Epidermal melanocyte (primary cell): ENCODE measurements around the gene WDCP.
A peak's percentile ranks its signal among the peaks of the same experiment; 100 is the strongest.
"Not testable (repeated sequence)": the region's sequence is repeated elsewhere in the genome, so short reads cannot be mapped to it uniquely, and the experiment has no call there.

Experiments
- DNase-seq: peaks from one replicate; pipeline ENCODE4 v3.0.0; 2011; ENCODE audit warnings: low spot score; ENCODE audit not compliant: insufficient read length

WDCP gene, protein sequence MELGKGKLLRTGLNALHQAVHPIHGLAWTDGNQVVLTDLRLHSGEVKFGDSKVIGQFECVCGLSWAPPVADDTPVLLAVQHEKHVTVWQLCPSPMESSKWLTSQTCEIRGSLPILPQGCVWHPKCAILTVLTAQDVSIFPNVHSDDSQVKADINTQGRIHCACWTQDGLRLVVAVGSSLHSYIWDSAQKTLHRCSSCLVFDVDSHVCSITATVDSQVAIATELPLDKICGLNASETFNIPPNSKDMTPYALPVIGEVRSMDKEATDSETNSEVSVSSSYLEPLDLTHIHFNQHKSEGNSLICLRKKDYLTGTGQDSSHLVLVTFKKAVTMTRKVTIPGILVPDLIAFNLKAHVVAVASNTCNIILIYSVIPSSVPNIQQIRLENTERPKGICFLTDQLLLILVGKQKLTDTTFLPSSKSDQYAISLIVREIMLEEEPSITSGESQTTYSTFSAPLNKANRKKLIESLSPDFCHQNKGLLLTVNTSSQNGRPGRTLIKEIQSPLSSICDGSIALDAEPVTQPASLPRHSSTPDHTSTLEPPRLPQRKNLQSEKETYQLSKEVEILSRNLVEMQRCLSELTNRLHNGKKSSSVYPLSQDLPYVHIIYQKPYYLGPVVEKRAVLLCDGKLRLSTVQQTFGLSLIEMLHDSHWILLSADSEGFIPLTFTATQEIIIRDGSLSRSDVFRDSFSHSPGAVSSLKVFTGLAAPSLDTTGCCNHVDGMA

DNA sequence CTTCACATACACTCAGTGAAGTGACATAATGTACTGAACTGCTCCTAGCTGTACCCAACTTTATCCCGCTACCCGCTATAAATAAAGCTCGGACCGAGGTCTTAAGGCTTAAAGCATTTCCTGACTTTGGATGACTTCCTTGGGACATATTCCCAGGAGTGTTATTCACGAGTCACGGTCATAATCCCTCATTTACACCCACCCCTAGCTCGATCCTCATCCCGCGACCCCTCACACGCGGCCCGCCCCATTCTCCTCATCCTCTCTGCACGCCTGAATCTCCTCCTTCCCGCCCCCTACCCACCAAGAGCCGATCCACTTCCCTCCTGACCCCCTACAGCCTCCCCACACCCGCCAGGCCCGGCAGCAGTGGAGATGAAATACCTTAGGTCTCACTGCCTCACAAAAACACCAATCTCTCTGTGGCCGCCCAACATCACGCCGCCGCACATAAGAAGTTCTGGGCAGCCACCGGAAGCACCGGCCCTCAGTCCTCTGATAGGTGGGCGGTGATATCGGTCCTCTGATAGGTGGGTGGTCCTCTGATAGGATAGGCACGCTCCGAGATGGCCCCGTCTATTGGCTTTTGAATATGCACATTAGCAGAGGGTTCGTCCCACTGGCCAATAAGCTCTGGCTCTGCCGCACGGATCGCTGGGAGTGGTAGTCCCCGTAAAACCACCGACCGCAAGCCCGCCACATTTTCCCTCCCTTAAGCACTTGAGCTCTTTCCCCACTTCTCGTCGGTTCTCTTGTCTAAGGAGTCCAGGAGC, at the start of gene WDCP:
WDCP (minus strand) TSS at position 462 of the 773 bp plus-strand sequence. CDS start 7,897 bp downstream, outside the sequence.
- DNase-seq = peak; percentile 74

DNA sequence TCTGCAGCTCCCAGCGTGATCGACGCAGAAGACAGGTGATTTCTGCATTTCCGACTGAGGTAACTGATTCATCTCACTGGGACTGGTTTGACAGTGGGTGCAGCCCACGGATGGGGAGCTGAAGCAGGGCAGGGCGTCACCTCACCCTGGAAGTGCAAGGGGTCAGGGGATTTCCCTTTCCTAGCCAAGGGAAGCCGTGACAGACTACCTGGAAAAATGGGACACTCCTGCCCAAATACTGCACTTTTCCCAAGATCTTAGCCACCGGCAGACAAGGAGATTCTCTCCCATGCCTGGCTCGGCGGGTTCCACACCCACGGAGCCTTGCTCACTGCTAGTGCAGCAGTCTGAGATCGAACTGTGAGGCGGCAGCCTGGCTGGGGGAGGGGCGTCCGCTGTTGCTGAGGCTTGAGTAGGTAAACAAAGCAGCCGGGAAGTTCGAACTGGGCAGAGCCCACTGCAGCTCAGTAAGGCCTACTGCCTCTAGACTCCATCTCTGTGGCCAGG, 48.0 kb upstream of the WDCP start:
- DNase-seq = not testable (repeated sequence)

DNA sequence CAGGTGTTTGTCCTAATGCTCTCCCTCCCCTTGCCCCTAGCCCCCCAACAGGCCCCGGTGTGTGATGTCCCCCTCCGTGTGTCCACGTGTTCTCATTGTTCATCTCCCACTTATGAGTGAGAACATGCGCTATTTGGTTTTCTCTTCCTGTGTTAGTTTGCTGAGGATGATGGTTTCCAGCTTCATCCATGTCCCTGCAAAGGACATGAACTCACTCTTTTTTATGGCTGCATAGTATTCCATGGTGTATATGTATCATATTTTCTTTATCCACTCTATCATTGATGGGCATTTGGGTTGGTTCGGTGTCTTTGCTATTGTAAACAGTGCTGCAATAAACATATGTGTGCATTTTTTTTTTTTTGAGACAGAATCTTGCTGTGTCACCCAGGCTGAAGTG, 46.1 kb upstream of the WDCP start:
- not testable (repeated sequence) for DNase-seq

DNA sequence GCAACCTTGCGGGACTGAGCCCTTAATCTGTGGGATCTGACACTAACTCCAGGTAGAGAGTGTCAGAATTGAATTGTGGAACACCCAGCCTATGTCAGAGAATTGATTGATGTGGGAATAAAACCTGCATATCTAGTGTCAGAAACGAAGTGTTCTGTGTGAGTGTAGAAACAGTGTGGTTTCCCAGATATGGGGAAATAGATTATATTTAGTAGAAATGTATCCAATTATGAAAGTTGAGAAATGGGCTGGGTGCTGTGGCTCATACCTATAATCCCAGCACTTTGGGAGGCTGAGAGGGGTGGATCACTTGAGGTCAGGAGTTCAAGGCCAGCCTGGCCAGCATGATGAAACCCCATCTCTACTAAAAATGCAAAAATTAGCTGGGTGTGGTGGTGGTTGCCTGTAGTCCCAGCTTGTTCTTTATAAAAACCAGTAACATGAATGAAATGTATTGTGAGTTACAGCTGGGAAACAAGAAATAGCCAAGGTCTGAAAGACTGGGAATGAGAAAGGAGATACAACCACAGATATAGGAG, 41.7 kb upstream of the WDCP start:
- DNase-seq = no peak

DNA sequence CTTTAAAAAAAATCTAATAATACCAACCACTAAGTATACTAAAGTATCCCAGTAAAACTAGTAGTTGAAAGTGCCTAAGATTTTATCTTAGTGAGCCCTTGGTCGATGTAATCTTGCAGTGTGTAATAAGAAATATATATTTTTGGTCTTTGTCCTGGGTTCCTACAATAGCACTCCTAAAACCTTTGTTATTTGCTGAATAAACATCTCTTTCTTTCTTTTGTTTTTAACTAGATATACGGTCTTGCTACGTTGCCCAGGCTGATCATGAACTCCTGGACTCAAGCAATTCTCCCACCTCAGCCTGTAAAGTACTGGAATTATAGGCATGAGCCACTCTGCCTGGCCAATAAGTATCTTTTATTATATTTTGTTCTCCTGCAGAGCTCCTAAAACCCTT, 39.8 kb upstream of the WDCP start:
- DNase-seq = no peak

DNA sequence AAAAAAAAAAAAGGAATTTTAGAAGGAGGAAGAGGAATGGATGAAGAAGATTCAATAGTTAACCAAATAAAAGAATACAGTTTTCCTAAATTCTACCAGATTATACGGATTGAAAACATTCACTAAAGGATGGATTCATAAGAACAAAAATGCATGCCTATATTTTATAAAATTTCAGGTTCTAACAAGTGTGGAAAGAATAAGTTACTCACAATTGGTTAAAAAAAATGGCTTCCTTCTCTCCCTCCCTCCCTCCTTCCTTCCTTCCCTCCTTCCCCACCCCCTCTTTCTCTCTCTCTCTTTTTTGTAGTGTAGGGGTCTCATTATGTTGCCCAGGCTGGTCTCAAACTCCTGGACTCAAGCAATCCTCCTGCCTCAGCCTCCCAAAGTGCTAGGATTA, 39.0 kb upstream of the WDCP start:
- DNase-seq = no peak

DNA sequence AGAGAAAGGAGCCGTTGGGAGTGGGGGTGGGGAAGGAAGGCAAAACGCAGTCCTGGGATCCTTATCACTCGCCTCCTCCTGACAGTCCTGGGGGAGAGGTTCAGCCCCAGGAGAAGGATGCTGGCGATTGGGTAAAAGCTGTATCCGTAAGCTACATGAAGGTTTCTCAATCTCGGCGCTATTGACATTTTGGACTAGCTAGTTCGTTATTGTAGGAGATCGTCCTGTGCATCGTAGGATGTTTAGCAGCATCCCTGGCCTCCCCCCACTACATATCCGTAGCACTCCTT, 38.0 kb upstream of the WDCP start:
- DNase-seq = no peak

DNA sequence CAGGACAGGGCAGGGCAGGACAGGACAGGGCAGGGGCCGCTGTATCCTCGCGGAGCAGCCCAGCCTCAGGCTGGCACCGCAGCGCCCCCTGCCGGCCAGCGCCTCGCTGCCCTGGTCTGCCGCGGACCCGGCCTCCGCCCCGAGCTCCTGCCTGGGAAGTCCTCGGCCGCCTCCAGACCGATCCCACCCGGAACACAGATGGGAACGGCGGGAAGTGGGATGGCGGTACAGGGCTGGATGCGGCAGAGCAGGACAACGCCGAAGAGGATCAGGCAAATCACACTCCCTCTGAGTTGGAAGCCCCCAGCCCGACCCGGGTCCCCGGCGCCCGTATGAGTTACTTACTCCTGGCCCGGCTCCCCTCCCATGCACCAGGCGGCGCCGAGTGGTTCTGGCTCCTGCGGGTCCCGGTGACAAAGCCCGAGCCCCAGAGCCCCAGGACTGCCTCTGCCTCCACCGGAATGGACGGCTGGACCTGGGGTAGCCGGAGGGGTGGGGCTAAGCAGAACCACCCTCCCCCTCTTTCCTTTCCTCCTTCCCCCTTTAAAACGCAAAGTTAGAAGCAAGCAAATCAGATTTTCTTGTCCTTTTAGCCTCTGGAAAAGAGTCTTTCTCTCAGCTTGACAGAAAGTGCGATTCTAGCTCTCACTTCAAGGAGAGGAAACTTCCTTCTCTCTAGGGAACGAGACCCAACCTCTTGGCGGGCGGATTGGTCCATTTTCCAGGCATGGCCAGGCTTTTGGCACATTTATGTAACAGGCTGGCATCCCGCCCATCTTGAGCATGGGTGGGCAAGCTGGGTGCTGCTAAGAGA, 37.4 kb upstream of the WDCP start, which contains the start of gene TP53I3:
TP53I3 (minus strand) TSS at position 449 of the 814 bp plus-strand sequence. CDS start 508 bp downstream, outside the sequence.
- DNase-seq = peak; percentile 74

DNA sequence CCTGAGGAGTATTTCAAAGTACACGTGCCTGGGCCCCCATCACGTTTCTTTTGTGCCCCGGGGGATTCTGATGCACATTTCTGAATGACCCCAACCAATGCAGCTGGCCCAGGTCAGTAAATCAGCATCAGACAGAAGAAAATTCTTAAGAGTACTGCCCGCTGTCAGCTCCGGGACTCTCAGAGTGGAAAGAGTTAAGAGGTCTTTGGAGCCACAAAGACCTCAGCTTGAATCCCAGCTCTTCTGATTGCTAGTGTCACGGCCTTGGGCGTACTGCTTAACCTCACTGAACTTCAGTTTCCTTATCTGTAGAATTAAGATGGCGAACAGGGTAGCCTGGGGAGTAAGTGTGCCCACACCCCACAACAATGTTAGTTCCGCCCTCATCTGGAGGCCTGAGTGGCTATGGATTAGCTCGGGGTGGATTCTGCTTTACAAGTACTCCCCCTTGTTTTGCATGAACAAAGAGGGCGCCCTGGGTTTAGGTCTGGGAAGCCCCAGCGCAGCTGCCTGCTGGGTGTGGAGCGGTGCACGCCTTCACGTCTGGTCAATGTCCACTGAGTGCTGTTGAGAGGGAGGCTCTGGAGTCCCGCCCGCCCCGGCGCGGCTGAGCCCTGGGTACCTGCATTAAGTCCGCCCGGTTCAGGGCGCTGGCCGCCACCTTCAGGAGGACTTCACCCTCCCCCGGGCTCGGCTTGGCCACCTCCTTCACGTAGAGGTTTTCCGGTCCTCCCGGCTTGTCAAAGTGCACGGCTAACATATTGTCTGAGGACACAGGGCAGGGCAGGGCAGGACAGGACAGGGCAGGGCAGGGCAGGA, 36.6 kb upstream of the WDCP start:
- peak; percentile 59 for DNase-seq

DNA sequence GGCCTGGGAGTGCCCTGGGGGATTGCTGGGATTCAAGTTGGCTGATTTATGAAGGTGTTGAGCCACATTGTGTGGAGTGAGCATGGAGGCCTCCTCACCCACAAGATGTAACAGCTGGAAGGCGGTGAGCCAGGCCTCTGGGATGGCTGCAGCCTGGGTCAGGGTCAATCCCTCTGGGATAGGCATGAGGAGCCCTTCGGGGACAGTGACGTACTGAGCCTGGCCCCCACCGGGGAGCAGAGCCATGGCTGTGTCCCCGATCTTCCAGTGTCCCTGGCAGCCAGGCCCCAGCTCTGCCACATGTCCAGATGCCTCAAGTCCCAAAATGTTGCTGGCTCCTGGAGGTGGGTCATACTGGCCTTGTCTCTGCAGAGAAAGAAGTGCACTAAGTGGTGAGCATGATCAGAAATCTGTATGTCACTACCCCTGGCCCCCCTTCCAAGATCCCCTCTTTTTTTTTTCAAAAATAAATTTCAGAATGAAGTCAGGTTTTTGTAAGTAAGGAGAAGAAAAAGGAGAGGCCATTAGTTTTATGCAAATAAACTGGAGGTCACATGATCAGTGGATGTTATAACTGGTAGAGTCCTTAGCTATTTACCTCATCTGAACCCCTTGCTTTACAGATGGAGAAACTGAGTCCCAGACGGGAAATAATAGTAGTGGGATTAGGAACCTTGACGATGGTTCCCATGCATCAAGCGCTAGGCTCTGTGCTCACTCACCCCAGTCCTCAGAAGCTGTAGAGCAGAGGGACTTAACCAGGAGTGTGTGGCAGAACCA, 35.8 kb upstream of the WDCP start:
- DNase-seq = no peak

DNA sequence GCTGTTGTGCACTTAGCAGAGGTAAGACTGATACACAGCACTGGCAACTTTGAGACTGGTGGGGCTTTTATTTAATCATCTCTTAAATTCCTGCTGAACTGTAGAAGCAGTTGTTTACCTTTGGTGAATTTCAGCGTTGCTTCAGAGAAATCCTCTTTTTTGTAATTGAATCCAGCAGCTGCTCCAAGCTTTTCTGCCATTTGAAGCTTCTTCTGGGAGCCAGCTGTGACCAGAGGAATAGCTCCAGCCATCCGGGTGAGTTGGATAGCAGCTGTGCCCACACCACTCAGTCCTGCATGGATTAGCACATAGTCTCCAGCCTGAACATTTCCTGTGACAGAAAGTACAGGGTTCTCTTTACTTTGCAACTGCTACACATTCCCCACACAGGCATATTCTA, 33.5 kb upstream of the WDCP start:
- DNase-seq = no peak

DNA sequence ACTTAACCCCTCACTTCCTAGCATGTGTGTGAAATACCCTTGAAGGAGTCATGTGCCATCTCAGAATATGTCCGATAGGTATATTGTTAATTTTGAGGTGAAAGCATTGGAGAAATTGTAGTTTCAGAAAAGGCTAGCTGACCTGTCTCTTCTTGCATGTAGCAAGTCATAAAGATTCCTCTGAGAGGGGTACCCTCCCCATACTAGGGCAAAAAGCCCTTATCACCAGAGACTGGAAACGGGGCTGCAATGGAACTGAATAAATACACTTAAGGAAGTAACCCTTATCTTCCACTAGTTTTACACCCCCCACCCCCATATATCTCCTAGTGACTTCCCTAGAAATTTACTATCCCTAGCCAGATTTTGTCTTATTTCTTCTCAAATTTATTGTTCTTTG, 30.7 kb upstream of the WDCP start:
- DNase-seq = no peak

DNA sequence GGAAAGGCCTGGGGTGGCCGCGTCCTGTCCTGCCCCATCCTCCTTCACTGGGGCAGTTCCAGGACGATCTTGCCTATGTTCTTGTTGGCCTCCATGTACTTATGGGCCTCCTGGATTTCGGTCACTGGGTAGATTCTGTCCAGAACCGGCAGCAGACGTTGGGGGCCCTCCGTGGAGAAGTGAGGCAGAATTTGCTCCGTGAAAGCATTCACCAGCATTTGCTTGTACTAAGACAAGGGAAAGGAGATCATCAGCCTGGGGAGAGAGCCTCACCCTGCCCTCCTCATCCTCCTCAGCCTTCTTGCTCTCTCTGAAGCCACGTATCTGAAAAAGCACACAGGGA, 30.3 kb upstream of the WDCP start:
- no peak for DNase-seq

DNA sequence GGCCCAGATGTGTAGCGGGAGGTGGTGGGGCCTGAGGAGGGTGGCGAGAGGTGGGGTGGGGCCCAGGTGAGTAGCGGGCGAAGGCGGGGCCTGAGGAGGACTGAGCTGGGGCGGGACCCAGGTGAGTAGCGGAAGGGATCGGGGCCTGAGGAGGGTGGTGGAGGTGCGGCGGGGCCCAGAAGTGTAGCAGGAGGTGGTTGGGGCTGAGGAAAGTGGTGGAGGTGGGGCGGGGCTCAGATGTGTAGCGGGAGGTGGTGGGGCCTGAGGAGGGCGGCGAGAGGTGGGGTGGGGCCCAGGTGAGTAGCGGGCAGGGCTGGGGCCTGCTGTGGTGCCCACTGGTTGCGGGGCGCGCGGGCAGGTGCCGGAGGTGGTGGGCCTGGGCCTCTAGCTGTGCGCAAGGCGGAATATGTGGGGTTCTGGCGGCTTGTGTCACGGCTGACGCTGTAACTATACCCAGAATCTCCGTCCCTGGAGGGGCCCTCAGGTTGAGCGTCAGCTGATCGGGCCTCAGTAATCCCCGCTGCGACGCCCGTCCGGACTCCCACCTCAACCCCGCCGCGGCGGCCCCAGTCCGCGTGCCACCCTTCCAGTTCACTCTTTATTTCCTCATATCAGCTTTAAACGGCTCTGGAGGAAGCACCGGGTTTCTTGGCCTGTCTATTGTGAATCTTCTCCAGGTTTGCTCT, 29.8 kb upstream of the WDCP start:
- no peak for DNase-seq

DNA sequence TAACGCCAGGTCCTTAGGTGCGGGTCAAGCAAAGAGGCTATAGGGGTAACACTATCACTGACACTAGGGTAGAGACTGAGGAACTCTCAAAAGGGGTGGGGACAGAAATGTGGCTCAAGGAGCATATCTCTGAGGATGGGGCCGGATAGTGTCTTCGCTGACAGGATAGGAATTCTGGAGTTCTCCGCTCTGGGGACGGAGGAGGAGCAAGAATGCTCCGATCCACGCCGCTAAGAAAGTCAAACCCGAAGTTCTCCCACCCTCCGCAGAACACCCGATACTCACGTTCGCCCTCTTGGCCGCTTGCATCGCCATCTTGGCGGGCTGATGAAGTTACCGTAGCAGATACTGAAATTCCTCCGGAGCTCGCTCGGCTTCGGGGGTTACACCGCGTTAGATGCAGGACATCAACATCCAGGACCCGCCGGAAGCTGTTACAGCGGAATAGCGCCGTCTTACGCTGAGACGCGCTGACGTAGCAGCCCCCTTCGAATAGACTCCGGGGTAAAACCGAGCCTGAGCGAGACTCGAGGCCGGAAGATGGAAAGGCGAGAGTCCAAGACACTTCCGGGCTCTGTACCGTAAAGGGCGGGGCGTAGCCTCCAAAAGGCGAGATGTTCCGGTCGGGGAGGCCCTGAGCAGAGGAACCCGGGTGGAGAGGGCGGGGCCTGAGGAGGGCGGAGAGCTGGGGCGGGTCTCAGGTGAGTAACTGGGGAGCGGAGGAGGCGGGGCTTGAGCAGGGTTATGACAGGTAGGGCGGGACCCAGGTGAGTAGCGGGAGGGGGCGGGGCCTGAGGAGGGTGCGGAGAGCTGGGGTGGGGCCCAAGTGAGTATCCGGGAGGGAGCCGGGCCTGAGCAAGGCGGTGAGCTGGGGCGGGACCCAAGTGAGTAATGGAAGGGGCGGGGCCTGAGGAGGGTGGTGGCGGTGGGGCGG, 29.0 kb upstream of the WDCP start, which contains the start of gene SF3B6:
SF3B6 (minus strand) TSS at position 412 of the 934 bp plus-strand sequence; CDS start at position 315, 97 bp downstream.
- DNase-seq = peak; percentile 86

DNA sequence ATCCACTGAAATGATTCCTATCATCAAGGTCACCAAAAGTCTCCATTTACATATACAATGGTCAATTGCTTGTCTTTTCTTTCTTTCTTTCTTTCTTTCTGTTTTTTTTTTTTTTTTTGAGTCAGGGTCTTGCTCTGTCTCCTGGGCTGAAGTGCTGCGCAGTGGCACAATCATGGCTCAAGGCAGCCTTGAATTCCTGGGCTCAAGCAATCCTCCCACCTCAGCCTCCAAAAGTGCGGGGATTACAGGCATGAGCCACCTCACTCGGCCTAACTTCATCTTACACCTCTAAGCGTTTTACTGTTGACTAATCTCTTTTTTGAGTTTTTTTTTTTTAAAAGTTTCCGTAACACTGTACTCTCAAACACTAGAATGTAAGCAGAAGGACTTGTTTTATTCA, 28.1 kb upstream of the WDCP start:
- no peak for DNase-seq

DNA sequence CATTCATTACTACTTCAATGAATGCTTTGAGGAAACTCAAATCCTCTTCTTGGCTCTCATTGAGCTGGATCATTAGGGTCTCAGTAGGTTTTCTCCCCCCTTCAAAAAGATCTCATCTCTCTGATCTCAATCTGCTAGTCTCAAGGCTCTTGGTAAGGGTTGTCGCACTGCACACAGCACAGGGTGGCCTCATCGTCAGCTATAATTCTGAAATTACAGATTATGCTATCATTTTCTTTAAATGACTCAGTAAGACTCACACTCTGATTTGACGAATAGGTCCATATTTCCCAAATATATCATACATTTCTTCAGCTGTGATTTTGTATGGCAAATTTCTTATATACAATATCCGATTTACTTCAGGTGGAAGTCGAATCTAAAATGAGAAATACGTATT, 26.6 kb upstream of the WDCP start:
- no peak for DNase-seq
